ENCODE data around the gene PXN. TPM values are rescaled to one million over a fixed set of nuclear protein-coding genes. Genes with fewer than 3 reads are reported as not detected.

PXN gene
- total and polyA plus RNA-seq, 2 of the 13 experiments (the other 11 are each of a cell fraction or from before 2014, with no cell fraction given) = 13.6 to 14.2 TPM

GRCh38 chr12:120265473-120266179 lies at the start of gene PXN (continued):
- TF ChIP-seq ZBTB14 (CRISPR knock-in tag; IDR thresholded peaks at IDR 0.05) (peak; percentile 91), ZNF264 (CRISPR knock-in tag; IDR thresholded peaks at IDR 0.05) (no peak), EED (CRISPR knock-in tag; IDR thresholded peaks at IDR 0.05) (no peak), ETV5 (CRISPR knock-in tag; IDR thresholded peaks at IDR 0.05; ENCODE audit: borderline replicate concordance) (no peak), FOXP1 (IDR thresholded peaks at IDR 0.05) (no peak), FOXP1 (CRISPR knock-in tag; IDR thresholded peaks at IDR 0.05) (no peak), NFE2L1 (CRISPR knock-in tag; IDR thresholded peaks at IDR 0.05; ENCODE audit: borderline replicate concordance) (no peak), HHEX (CRISPR knock-in tag; IDR thresholded peaks at IDR 0.05) (no peak), ZNF550 (CRISPR knock-in tag; IDR thresholded peaks at IDR 0.05; ENCODE audit: borderline replicate concordance) (no peak), CHD2 (IDR thresholded peaks at IDR 0.05; ENCODE audit: low read depth, low read length) (no peak), XBP1 (CRISPR knock-in tag; IDR thresholded peaks at IDR 0.05) (no peak), ZNF383 (CRISPR knock-in tag; IDR thresholded peaks at IDR 0.05; ENCODE audit: borderline replicate concordance) (no peak), PCBP1 (IDR thresholded peaks at IDR 0.05; ENCODE audit: borderline replicate concordance, low read depth, low read length) (no peak), PAWR (CRISPR knock-in tag; IDR thresholded peaks at IDR 0.05; ENCODE audit: borderline replicate concordance) (no peak), ELK4 (CRISPR knock-in tag; IDR thresholded peaks at IDR 0.05; ENCODE audit: borderline replicate concordance) (no peak), AHR (CRISPR knock-in tag; IDR thresholded peaks at IDR 0.05) (no peak), EP300 (IDR thresholded peaks at IDR 0.05; ENCODE audit: low read depth in 2 of 2, low read length in 2 of 2) (peak in 1 of 2 experiments; percentile 41; a peak in 1 of 4 replicates), EP300 (CRISPR knock-in tag; IDR thresholded peaks at IDR 0.05; ENCODE audit: borderline replicate concordance) (no peak; the same call in 1 of the 2 replicates), CREM (IDR thresholded peaks at IDR 0.05) (no peak), CREM (CRISPR knock-in tag; IDR thresholded peaks at IDR 0.05) (no peak), STAT5B (CRISPR knock-in tag; IDR thresholded peaks at IDR 0.05) (no peak), ZFX (CRISPR knock-in tag; IDR thresholded peaks at IDR 0.05; ENCODE audit: low read depth) (peak; percentile 62), ZNF44 (CRISPR knock-in tag; IDR thresholded peaks at IDR 0.05) (no peak), HMG20A (CRISPR knock-in tag; IDR thresholded peaks at IDR 0.05; ENCODE audit: borderline replicate concordance) (peak; percentile 19; the same call in 1 of the 2 replicates), ZFAT (CRISPR knock-in tag; conservative IDR thresholded peaks at IDR 0.05) (no peak), ZNF331 (CRISPR knock-in tag; IDR thresholded peaks at IDR 0.05) (0 out of 2 replicates have a peak, but pooled peaks have one; percentile 9), ERF (CRISPR knock-in tag; IDR thresholded peaks at IDR 0.05) (no peak), TEAD2 (CRISPR knock-in tag; IDR thresholded peaks at IDR 0.05) (no peak)
- TF ChIP-seq, protein P1, sequence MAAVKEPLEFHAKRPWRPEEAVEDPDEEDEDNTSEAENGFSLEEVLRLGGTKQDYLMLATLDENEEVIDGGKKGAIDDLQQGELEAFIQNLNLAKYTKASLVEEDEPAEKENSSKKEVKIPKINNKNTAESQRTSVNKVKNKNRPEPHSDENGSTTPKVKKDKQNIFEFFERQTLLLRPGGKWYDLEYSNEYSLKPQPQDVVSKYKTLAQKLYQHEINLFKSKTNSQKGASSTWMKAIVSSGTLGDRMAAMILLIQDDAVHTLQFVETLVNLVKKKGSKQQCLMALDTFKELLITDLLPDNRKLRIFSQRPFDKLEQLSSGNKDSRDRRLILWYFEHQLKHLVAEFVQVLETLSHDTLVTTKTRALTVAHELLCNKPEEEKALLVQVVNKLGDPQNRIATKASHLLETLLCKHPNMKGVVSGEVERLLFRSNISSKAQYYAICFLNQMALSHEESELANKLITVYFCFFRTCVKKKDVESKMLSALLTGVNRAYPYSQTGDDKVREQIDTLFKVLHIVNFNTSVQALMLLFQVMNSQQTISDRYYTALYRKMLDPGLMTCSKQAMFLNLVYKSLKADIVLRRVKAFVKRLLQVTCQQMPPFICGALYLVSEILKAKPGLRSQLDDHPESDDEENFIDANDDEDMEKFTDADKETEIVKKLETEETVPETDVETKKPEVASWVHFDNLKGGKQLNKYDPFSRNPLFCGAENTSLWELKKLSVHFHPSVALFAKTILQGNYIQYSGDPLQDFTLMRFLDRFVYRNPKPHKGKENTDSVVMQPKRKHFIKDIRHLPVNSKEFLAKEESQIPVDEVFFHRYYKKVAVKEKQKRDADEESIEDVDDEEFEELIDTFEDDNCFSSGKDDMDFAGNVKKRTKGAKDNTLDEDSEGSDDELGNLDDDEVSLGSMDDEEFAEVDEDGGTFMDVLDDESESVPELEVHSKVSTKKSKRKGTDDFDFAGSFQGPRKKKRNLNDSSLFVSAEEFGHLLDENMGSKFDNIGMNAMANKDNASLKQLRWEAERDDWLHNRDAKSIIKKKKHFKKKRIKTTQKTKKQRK (IDR thresholded peaks at IDR 0.05; ENCODE audit: low read length) = no peak

Data from HepG2 (cell line).